ENCODE data around the gene TFAP2C.

GRCh38 chr20:56609321-56609720 lies 19.8 kb upstream of the TFAP2C start:
- TF ChIP-seq POLR2A (IDR thresholded peaks at IDR 0.05) = no peak
- no peak for TF ChIP-seq CTCF (IDR thresholded peaks at IDR 0.05)
- no peak for TF ChIP-seq EP300 (IDR thresholded peaks at IDR 0.05)

Data from tibial nerve (tissue), 4 donors.